Brain microvascular endothelial cell (primary cell): ENCODE data around the gene CTNNA3.

Experiments
- DNase-seq: peaks from one replicate; pipeline ENCODE4 v3.0.0-alpha.2; 2020
- H3K27ac ChIP-seq: fragments of 250-450 bp; sonication (Bioruptor Pico); 2 replicates; pipeline ENCODE4 v1.5.1; 2020; ENCODE audit warnings: mild to moderate bottlenecking, moderate library complexity
- H3K27me3 ChIP-seq: fragments of 250-450 bp; sonication (Bioruptor Pico); replicated peaks from 2 replicates; pipeline ENCODE4 v1.5.1; 2020; ENCODE audit warnings: mild to moderate bottlenecking
- H3K36me3 ChIP-seq: fragments of 250-450 bp; sonication (Bioruptor Pico); replicated peaks from 2 replicates; pipeline ENCODE4 v1.5.1; 2020; ENCODE audit warnings: mild to moderate bottlenecking
- H3K4me3 ChIP-seq: 2 replicates; pipeline ENCODE4 v1.5.1; 2011; ENCODE audit warnings: low read depth, mild to moderate bottlenecking, control low read depth, low read length, moderate library complexity
- CTCF ChIP-seq: IDR thresholded peaks from 2 replicates; pipeline ENCODE4 v1.5.1; 2011; ENCODE audit warnings: low read depth, mild to moderate bottlenecking, moderate library complexity, low read length, control low read depth, inconsistent platforms; ENCODE audit errors: missing control alignments
- in situ Hi-C: cut with HindIII; loops from 2 replicates; pipeline ENCODE4 v1.10.0; 2017; ENCODE audit warnings: low sequenced_read_pairs, low pct_ligation_motif_present

CTNNA3 gene

GRCh38 chr10:65864036-65864435 is 1832.0 kb downstream of the CTNNA3 start:
- no peaks in the 10 kb centered on the region for H3K36me3 ChIP-seq
- no peak for DNase-seq
- in situ Hi-C loops = no loop called here
- TF ChIP-seq CTCF = no peak
- H3K4me3 ChIP-seq = no peak overlapping the region
- H3K27me3 ChIP-seq = no peaks in the 10 kb centered on the region
- no peak overlapping the region for H3K27ac ChIP-seq
